GM12878 (cell line): ENCODE results near the gene POLD4. TPM values are rescaled to one million over a fixed set of nuclear protein-coding genes. Genes with fewer than 3 reads are reported as not detected.

Experiments
- ATAC-seq: fragments of 200-7000 bp; cut with Tn5 transposase; 3 replicates; pipeline ENCODE4 v1.9.1; 2020; ENCODE audit warnings: mild to moderate bottlenecking, moderate library complexity
- BruUV-seq: library from RNA; stranded (reverse); fragments of 400-500 nt; replicated peaks from 2 replicates; lab custom pipeline; 2021; lab: Mats Ljungman, UMichigan
- CTCF ChIA-PET: fragments of 300-600 bp; sonication (Branson Sonifier 250); formaldehyde crosslinking; extraction: SDS; loops from one replicate; lab custom pipeline; 2021; ENCODE audit warnings: inconsistent platforms; lab: Yijun Ruan, JAX
- POLR2A ChIA-PET: fragments of 350-600 bp; formaldehyde crosslinking; extraction: SDS; loops from one replicate; lab custom pipeline; 2021; ENCODE audit warnings: inconsistent platforms; lab: Charles Lee
- RAD21 ChIA-PET: fragments of 300-600 bp; sonication (Branson Sonifier 250); formaldehyde crosslinking; loops from one replicate; lab custom pipeline; 2023; ENCODE audit warnings: antibody characterized with exemption; ENCODE audit not compliant: unreplicated experiment; lab: Charles Lee
- SMC1A ChIA-PET: fragments of 300-600 bp; sonication (Branson Sonifier 250); formaldehyde crosslinking; loops from one replicate; lab custom pipeline; 2023; ENCODE audit not compliant: unreplicated experiment, uncharacterized antibody; lab: Charles Lee
- DNase-seq: peaks from one replicate; pipeline ENCODE4 v3.0.0-alpha.2; 2011; ENCODE audit warnings: low read depth, low spot score
- FAIRE-seq: peaks from 3 replicates; lab custom pipeline; 2011; peaks lifted over from hg19 to GRCh38; lab: Jason Lieb, UNC
- H2AFZ ChIP-seq: 2 replicates; pipeline ENCODE4 v1.6.0; 2011; ENCODE audit warnings: low read depth, low read length, control low read depth; ENCODE audit not compliant: control insufficient read depth
- H3K27ac ChIP-seq: 2 replicates; pipeline ENCODE4 v1.5.1; 2011; ENCODE audit warnings: control low read depth; ENCODE audit not compliant: control insufficient read depth, insufficient read depth
- H3K27me3 ChIP-seq, 2 experiments: replicated peaks in 1 of 2; 2 replicates each; pipeline versions ENCODE4 v1.6.0 to v1.6.1; 2011; ENCODE audit warnings: low read length in 1 of 2; ENCODE audit not compliant: control insufficient read depth in 2 of 2, insufficient read depth in 2 of 2
- H3K36me3 ChIP-seq, 2 experiments: 2 replicates each; pipeline ENCODE4 v1.5.1; 2011; ENCODE audit warnings: low read length in 1 of 2; ENCODE audit not compliant: control insufficient read depth in 2 of 2, insufficient read depth in 2 of 2
- H3K4me1 ChIP-seq: 2 replicates; pipeline ENCODE4 v1.6.1; 2011; ENCODE audit warnings: mild to moderate bottlenecking, low read length, moderate library complexity, mixed read lengths; ENCODE audit not compliant: control insufficient read depth, insufficient read depth
- H3K4me2 ChIP-seq: 2 replicates; pipeline ENCODE4 v1.6.0; 2011; ENCODE audit warnings: control low read depth; ENCODE audit not compliant: control insufficient read depth, insufficient read depth
- H3K4me3 ChIP-seq: fragments of 200-600 bp; sonication (generic); 2 replicates; pipeline ENCODE4 v1.5.1; 2016
- H3K79me2 ChIP-seq: 2 replicates; pipeline ENCODE4 v1.6.0; 2011; ENCODE audit warnings: low read length; ENCODE audit not compliant: control insufficient read depth, insufficient read depth
- H3K9ac ChIP-seq: 2 replicates; pipeline ENCODE4 v1.8.0; 2011; ENCODE audit warnings: low read length, control low read depth, mixed read lengths; ENCODE audit not compliant: control insufficient read depth, insufficient read depth
- H3K9me3 ChIP-seq: replicated peaks from 3 replicates; pipeline ENCODE4 v1.5.1; 2011; ENCODE audit warnings: mild to moderate bottlenecking, low read length; ENCODE audit not compliant: control insufficient read depth, insufficient read depth
- H4K20me1 ChIP-seq: 2 replicates; pipeline ENCODE4 v1.6.0; 2011; ENCODE audit not compliant: control insufficient read depth, insufficient read depth
- ASH2L ChIP-seq: fragments of 300-600, 200-600 bp; sonication (generic); IDR thresholded peaks from 2 replicates; pipeline ENCODE4 v1.6.1; 2017; ENCODE audit warnings: low read depth, mild to moderate bottlenecking, borderline replicate concordance
- BMI1 ChIP-seq: fragments of 450-650 bp; IDR thresholded peaks from 2 replicates; pipeline ENCODE4 v1.6.1; 2016; ENCODE audit warnings: mild to moderate bottlenecking, moderate library complexity, borderline replicate concordance
- CBX3 ChIP-seq: fragments of 200-600 bp; sonication (generic); IDR thresholded peaks from 2 replicates; pipeline ENCODE4 v1.6.1; 2016; ENCODE audit warnings: low read depth, borderline replicate concordance
- CEBPB ChIP-seq, 2 experiments: fragments of 150-350 bp in 1 of 2; IDR thresholded peaks; 2 replicates each; pipeline ENCODE4 v1.6.1; 2012 to 2014; ENCODE audit warnings: low read depth in 2 of 2, low read length in 2 of 2, borderline replicate concordance in 1 of 2, inconsistent platforms in 1 of 2
- GABPA ChIP-seq: IDR thresholded peaks from 2 replicates; pipeline ENCODE4 v1.6.1; 2014; ENCODE audit warnings: antibody characterized with exemption, low read depth, mild to moderate bottlenecking, inconsistent platforms
- GATAD2B ChIP-seq: fragments of 450-650 bp; conservative IDR thresholded peaks from 2 replicates; pipeline ENCODE4 v1.6.1; 2017; ENCODE audit warnings: low read depth, mild to moderate bottlenecking, moderate library complexity
- IKZF2 ChIP-seq, 2 experiments: fragments of 450-650 bp; IDR thresholded peaks; 2 replicates each; pipeline ENCODE4 v1.6.1; 2017; ENCODE audit warnings: mild to moderate bottlenecking in 2 of 2, moderate library complexity in 2 of 2
- KLF5 ChIP-seq: fragments of 450-650 bp; IDR thresholded peaks from 2 replicates; pipeline ENCODE4 v1.6.1; 2014; ENCODE audit warnings: mild to moderate bottlenecking; ENCODE audit not compliant: partially characterized antibody
- MTA2 ChIP-seq: fragments of 450-650 bp; IDR thresholded peaks from 2 replicates; pipeline ENCODE4 v1.6.1; 2016; ENCODE audit warnings: low read depth, mild to moderate bottlenecking, moderate library complexity
- POLR2AphosphoS2 ChIP-seq: IDR thresholded peaks from 2 replicates; pipeline ENCODE4 v1.6.1; 2011; ENCODE audit warnings: low read depth, mild to moderate bottlenecking, low read length, improper control_type of control experiment, moderate library complexity
- RUNX3 ChIP-seq: IDR thresholded peaks from 2 replicates; pipeline ENCODE4 v1.6.1; 2012; ENCODE audit warnings: low read length, inconsistent platforms
- SMAD1 ChIP-seq: fragments of 450-650 bp; IDR thresholded peaks from 2 replicates; pipeline ENCODE4 v1.6.1; 2018; ENCODE audit warnings: mild to moderate bottlenecking, low read depth; ENCODE audit not compliant: partially characterized antibody
- SPI1 ChIP-seq: IDR thresholded peaks from 2 replicates; pipeline ENCODE4 v1.6.1; 2011; ENCODE audit warnings: low read depth, mild to moderate bottlenecking, low read length, moderate library complexity, borderline replicate concordance; ENCODE audit not compliant: insufficient read depth
- SREBF2 ChIP-seq: IDR thresholded peaks from 2 replicates; pipeline ENCODE4 v1.6.1; 2012; ENCODE audit warnings: mild to moderate bottlenecking, low read length
- SUZ12 ChIP-seq: fragments of 200-600 bp; sonication (generic); IDR thresholded peaks from one replicate; pipeline ENCODE4 v1.6.1; 2018; ENCODE audit warnings: antibody characterized with exemption, mild to moderate bottlenecking; ENCODE audit not compliant: unreplicated experiment
- TCF7 ChIP-seq: IDR thresholded peaks from 2 replicates; pipeline ENCODE4 v1.6.1; 2014; ENCODE audit warnings: antibody characterized with exemption, borderline replicate concordance
- ZNF622 ChIP-seq: fragments of 450-650 bp; IDR thresholded peaks from 2 replicates; pipeline ENCODE4 v1.6.1; 2017; ENCODE audit warnings: mild to moderate bottlenecking, inconsistent platforms
- WGBS: methylation state at CpG from one replicate; pipeline ENCODE4 v1.1.6; 2016; ENCODE audit warnings: low lambda C conversion rate; ENCODE audit not compliant: insufficient replicate concordance, insufficient coverage; ENCODE audit errors: missing lambda C conversion rate; 5-methylcytosine and 5-hydroxymethylcytosine counted together
- in situ Hi-C: fragments of 300-500 bp; cut with MboI; formaldehyde crosslinking; loops from 9 replicates; pipeline ENCODE4 v1.14.3; 2018; ENCODE audit warnings: mixed read lengths
- intact Hi-C: fragments of 100-400 bp; cut with micrococcal nuclease; formaldehyde crosslinking; loops from one replicate; pipeline ENCODE4 v1.14.2; 2022; ENCODE audit not compliant: unreplicated experiment
- polyA plus RNA-seq, 11 experiments: library from polyadenylated mRNA; depleted of rRNA in 4 of 11; unstranded in 6 of 11; stranded (reverse) in 5 of 11; fragments of >200 nt; fragmentation: Nextera tagmentation in 4 of 11; fragmentation: Illumina TruSeq in 1 of 11; extraction: Ambion mirVana in 4 of 11; extraction: Trizol in 1 of 11; gene quantifications; 1 replicate in 1 of 11; 2 replicates in 10 of 11; pipeline versions ENCODE4 v1.2.1 to v1.2.3, GENCODE V29; 2011 to 2016; ENCODE audit warnings: inconsistent platforms in 2 of 11, missing spikeins in 2 of 11, low read depth in 1 of 11
- total RNA-seq, 4 experiments: library from RNA; depleted of rRNA in 3 of 4; stranded (reverse); fragments of >200 nt in 3 of 4; fragmentation: Illumina TruSeq in 1 of 4; extraction: Trizol in 1 of 4; gene quantifications; 2 replicates each; pipeline versions ENCODE4 v1.2.1 to v1.2.3, GENCODE V29; 2013 to 2021
- TF ChIP-seq, protein P1 (sequence below): fragments of 450-650 bp; IDR thresholded peaks from 2 replicates; pipeline ENCODE4 v1.6.1; 2018; ENCODE audit warnings: borderline replicate concordance, mild to moderate bottlenecking; ENCODE audit not compliant: partially characterized antibody
- TF ChIP-seq, protein P2 (sequence below): IDR thresholded peaks from 2 replicates; pipeline ENCODE4 v1.6.1; 2012; ENCODE audit warnings: low read length, inconsistent platforms

Gene POLD4
- total and polyA plus RNA-seq, 10 of the 15 experiments (the other 5 are each of a cell fraction or from before 2014, with no cell fraction given) = 8.1 to 176 (median 88.1) TPM

DNA sequence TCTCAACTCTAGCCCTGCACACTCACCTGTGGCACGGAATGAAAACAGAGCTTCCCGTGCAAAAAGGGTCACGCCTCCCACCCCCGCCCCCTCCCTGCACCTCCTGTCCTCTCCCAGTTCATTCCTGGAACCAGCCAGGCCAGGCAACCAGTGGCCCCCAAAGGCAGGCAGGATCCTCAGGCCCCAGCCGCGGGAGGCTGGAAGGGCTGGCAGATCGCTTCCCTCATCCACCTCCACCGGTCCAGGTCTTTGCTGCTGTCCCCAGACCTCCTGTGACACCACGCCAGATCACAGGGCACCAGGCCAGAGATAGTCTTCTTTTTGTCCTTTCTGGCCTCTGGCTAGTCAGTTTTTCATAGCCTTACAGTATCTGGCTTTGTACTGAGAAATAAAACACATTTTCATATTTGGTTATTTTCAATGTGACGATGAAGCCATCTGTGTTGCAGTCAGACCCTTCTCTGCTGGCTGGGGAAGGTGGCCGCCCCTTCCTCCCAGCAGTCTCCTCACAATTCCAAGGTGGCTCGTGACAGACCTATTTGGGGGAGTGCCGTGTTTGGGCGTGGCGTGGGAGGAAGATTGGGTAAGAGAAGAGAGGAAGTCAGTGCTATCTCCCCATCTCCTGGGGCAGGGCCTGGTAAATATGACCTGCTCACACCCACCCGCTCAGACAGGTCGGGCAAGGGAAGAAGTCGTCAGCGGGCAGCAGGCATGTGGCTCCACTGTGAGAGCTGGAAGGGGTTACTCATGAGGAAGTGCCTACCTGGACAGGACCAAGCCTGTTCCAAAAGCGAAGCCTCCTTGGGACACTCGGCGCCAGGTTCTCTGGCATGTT lies 40.9 kb downstream of the POLD4 start (continued):
- TF ChIP-seq, protein P1, sequence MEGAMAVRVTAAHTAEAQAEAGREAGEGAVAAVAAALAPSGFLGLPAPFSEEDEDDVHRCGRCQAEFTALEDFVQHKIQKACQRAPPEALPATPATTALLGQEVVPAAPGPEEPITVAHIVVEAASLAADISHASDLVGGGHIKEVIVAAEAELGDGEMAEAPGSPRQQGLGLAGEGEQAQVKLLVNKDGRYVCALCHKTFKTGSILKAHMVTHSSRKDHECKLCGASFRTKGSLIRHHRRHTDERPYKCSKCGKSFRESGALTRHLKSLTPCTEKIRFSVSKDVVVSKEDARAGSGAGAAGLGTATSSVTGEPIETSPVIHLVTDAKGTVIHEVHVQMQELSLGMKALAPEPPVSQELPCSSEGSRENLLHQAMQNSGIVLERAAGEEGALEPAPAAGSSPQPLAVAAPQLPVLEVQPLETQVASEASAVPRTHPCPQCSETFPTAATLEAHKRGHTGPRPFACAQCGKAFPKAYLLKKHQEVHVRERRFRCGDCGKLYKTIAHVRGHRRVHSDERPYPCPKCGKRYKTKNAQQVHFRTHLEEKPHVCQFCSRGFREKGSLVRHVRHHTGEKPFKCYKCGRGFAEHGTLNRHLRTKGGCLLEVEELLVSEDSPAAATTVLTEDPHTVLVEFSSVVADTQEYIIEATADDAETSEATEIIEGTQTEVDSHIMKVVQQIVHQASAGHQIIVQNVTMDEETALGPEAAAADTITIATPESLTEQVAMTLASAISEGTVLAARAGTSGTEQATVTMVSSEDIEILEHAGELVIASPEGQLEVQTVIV = no peak
- TF ChIP-seq GABPA (no peak), SPI1 (no peak), ZNF622 (no peak)

DNA sequence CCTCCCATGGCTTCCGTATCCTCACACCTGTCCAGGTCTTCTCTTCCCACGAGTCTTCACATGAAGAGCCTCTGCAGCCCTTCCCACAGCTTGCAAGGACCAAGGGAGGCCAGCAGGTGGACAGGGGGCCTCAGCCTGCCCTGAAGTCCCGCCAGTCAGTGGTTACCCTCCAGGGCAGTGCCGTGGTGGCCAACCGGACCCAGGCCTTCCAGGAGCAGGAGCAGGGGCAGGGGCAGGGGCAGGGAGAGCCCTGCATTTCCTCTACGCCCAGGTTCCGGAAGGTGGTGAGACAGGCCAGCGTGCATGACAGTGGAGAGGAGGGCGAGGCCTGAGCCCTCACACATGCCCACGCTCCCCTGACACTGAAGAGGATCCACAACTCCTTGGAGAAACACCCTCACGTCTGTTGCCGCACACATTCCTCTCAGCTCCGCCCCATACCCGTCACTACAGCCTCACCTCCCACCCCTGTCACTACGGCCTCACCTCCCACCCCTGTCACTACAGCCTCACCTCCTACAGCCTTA lies 41.7 kb downstream of the POLD4 start:
- intact Hi-C loops (no loop called here), in situ Hi-C loops (no loop called here)
- WGBS = 89% methylated on average over 15 of the region's 15 CpGs
- Histone ChIP-seq H3K79me2 (no peaks in the 10 kb centered on the region), H4K20me1 (no peaks in the 10 kb centered on the region), H3K36me3 (no peaks in the 10 kb centered on the region), H3K27ac (no peak overlapping the region), H3K4me3 (no peak overlapping the region), H3K9me3 (no peaks in the 10 kb centered on the region), H3K27me3 (no peaks in the 10 kb centered on the region), H3K4me1 (no peaks in the 10 kb centered on the region), H3K4me2 (no peak overlapping the region), H2AFZ (no peak overlapping the region), H3K9ac (no peak overlapping the region)
- no TSS peak for BruUV-seq
- DNase-seq (no peak), FAIRE-seq (no peak), ATAC-seq (no peak)
- ChIA-PET POLR2A (interaction anchor here (0.5 to 1.1 kb wide), 2 partner anchors 23 to 1022 kb away, joined by 3 to 4 read pairs; partner anchors contain the start of gene YIF1A), SMC1A (no interaction called here), RAD21 (interaction anchor here (1.7 kb wide), 1 partner anchor 49 kb away, joined by 4 read pairs; no protein-coding TSS in a partner anchor), CTCF (interaction anchor here (1.3 kb wide), 1 partner anchor 19 kb away, joined by 3 read pairs; no protein-coding TSS in a partner anchor)
- TF ChIP-seq ZNF622 (no peak), SREBF2 (no peak), CEBPB (IDR thresholded peaks at IDR 0.05; ENCODE audit: borderline replicate concordance in 1 of 2, low read depth in 2 of 2, low read length in 2 of 2) (no peak), RUNX3 (no peak), KLF5 (no peak), MTA2 (no peak), GATAD2B (no peak), BMI1 (no peak), POLR2AphosphoS2 (no peak), IKZF2 (IDR thresholded peaks at IDR 0.05) (no peak), CBX3 (no peak), TCF7 (no peak), SUZ12 (no peak), ASH2L (no peak), SMAD1 (no peak)
- TF ChIP-seq, protein P2, sequence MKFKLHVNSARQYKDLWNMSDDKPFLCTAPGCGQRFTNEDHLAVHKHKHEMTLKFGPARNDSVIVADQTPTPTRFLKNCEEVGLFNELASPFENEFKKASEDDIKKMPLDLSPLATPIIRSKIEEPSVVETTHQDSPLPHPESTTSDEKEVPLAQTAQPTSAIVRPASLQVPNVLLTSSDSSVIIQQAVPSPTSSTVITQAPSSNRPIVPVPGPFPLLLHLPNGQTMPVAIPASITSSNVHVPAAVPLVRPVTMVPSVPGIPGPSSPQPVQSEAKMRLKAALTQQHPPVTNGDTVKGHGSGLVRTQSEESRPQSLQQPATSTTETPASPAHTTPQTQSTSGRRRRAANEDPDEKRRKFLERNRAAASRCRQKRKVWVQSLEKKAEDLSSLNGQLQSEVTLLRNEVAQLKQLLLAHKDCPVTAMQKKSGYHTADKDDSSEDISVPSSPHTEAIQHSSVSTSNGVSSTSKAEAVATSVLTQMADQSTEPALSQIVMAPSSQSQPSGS = no peak
